ENCODE results near the gene ZC3HAV1.

The ZC3HAV1 gene

GRCh38 chr7:139034855-139035585, 74.5 kb downstream of the ZC3HAV1 start:
- TF ChIP-seq REST (IDR thresholded peaks at IDR 0.05; ENCODE audit: insufficient read depth in 1 of 2, low read depth in 2 of 2, low read length in 2 of 2) (no peak), FOXP2 (optimal IDR thresholded peaks at IDR 0.05; ENCODE audit: borderline replicate concordance, extremely low read depth, extremely low read length, insufficient read depth) (no peak), SIN3A (IDR thresholded peaks at IDR 0.05; ENCODE audit: borderline replicate concordance, insufficient read depth, low read length) (no peak), POLR2AphosphoS5 (IDR thresholded peaks at IDR 0.05; ENCODE audit: low read depth, low read length) (no peak), TAF1 (IDR thresholded peaks at IDR 0.05; ENCODE audit: borderline replicate concordance, insufficient read depth, low read length) (no peak)

GRCh38 chr7:139034336-139034735, 75.2 kb downstream of the ZC3HAV1 start:
- TF ChIP-seq TAF1 (IDR thresholded peaks at IDR 0.05; ENCODE audit: borderline replicate concordance, insufficient read depth, low read length) (no peak), SIN3A (IDR thresholded peaks at IDR 0.05; ENCODE audit: borderline replicate concordance, insufficient read depth, low read length) (no peak), REST (IDR thresholded peaks at IDR 0.05; ENCODE audit: insufficient read depth in 1 of 2, low read depth in 2 of 2, low read length in 2 of 2) (no peak), FOXP2 (optimal IDR thresholded peaks at IDR 0.05; ENCODE audit: borderline replicate concordance, extremely low read depth, extremely low read length, insufficient read depth) (no peak), POLR2AphosphoS5 (IDR thresholded peaks at IDR 0.05; ENCODE audit: low read depth, low read length) (no peak)

GRCh38 chr7:139033346-139034114, 76.0 kb downstream of the ZC3HAV1 start:
- no peak for TF ChIP-seq FOXP2 (optimal IDR thresholded peaks at IDR 0.05; ENCODE audit: borderline replicate concordance, extremely low read depth, extremely low read length, insufficient read depth)
- no peak for TF ChIP-seq REST (IDR thresholded peaks at IDR 0.05; ENCODE audit: insufficient read depth in 1 of 2, low read depth in 2 of 2, low read length in 2 of 2)
- TF ChIP-seq SIN3A (IDR thresholded peaks at IDR 0.05; ENCODE audit: borderline replicate concordance, insufficient read depth, low read length) = no peak
- TF ChIP-seq TAF1 (IDR thresholded peaks at IDR 0.05; ENCODE audit: borderline replicate concordance, insufficient read depth, low read length) = no peak
- TF ChIP-seq POLR2AphosphoS5 (IDR thresholded peaks at IDR 0.05; ENCODE audit: low read depth, low read length) = no peak

- TF ChIP-seq SIN3A (IDR thresholded peaks at IDR 0.05; ENCODE audit: borderline replicate concordance, insufficient read depth, low read length) (no peak), POLR2AphosphoS5 (IDR thresholded peaks at IDR 0.05; ENCODE audit: low read depth, low read length) (no peak), REST (IDR thresholded peaks at IDR 0.05; ENCODE audit: insufficient read depth in 1 of 2, low read depth in 2 of 2, low read length in 2 of 2) (no peak), TAF1 (IDR thresholded peaks at IDR 0.05; ENCODE audit: borderline replicate concordance, insufficient read depth, low read length) (no peak), FOXP2 (optimal IDR thresholded peaks at IDR 0.05; ENCODE audit: borderline replicate concordance, extremely low read depth, extremely low read length, insufficient read depth) (no peak)
Observed at GRCh38 chr7:139032473-139032872, 77.0 kb downstream of the ZC3HAV1 start.
